Smooth muscle cell of the umbilical artery (primary cell): ENCODE measurements around the gene ZNF827. TPM values are rescaled to one million over a fixed set of nuclear protein-coding genes. Genes with fewer than 3 reads are reported as not detected.

Source experiments
- total RNA-seq: library from RNA; depleted of rRNA; stranded (reverse); fragments of >200 nt; gene quantifications from 2 replicates; pipeline ENCODE4 v1.2.3, GENCODE V29; 2014

Gene ZNF827
- total RNA-seq = 10.3 and 10.7 TPM in 2 replicates

GRCh38 chr4:145938618-145939440 lies at the start of gene ZNF827:
TSS of gene ZNF827 (minus strand) at chr4:145938823. CDS start at chr4:145938407, 416 bp downstream.

Other genes starting within 250 kb of the ZNF827 start
- 18.4 and 23.7 TPM in 2 replicates for gene LSM6, start 236.9 kb upstream of the ZNF827 start, total RNA-seq